HG03196 (cell line): ENCODE data around the gene CDK14.

Source experiments
- ATAC-seq: cut with Tn5 transposase; IDR thresholded peaks from one replicate; pipeline ENCODE4 v1.9.1; 2021; ENCODE audit not compliant: unreplicated experiment

The CDK14 gene

GRCh38 chr7:90933984-90934383 lies 337.9 kb downstream of the CDK14 start:
- no peak for ATAC-seq

- ATAC-seq, result no peak
Measured at GRCh38 chr7:90938371-90938770, 342.2 kb downstream of the CDK14 start.

- no peak for ATAC-seq
Measured at GRCh38 chr7:90939666-90940065, 343.5 kb downstream of the CDK14 start.

GRCh38 chr7:90944021-90944420 lies 347.9 kb downstream of the CDK14 start:
- no peak for ATAC-seq

- no peak for ATAC-seq
Measured at GRCh38 chr7:90945104-90945787, 349.1 kb downstream of the CDK14 start.

GRCh38 chr7:90946730-90947501 lies 350.8 kb downstream of the CDK14 start:
- ATAC-seq, result no peak

GRCh38 chr7:90948085-90948484 lies 352.0 kb downstream of the CDK14 start:
- ATAC-seq, result no peak

- no peak for ATAC-seq
Measured at GRCh38 chr7:90951229-90951628, 355.1 kb downstream of the CDK14 start.

- ATAC-seq, result no peak
Measured at GRCh38 chr7:90951986-90952954, 356.1 kb downstream of the CDK14 start.

GRCh38 chr7:90955641-90956207 lies 359.6 kb downstream of the CDK14 start:
- ATAC-seq, result no peak

GRCh38 chr7:90957883-90958282 lies 361.8 kb downstream of the CDK14 start:
- no peak for ATAC-seq

- no peak for ATAC-seq
Measured at GRCh38 chr7:90958647-90959046, 362.5 kb downstream of the CDK14 start.

- ATAC-seq, result no peak
Measured at GRCh38 chr7:90961037-90961725, 365.1 kb downstream of the CDK14 start.

GRCh38 chr7:90965211-90965610 lies 369.1 kb downstream of the CDK14 start:
- ATAC-seq, result no peak

GRCh38 chr7:90966346-90966745 lies 370.2 kb downstream of the CDK14 start:
- no peak for ATAC-seq

- ATAC-seq, result no peak
Measured at GRCh38 chr7:90968871-90969270, 372.8 kb downstream of the CDK14 start.

GRCh38 chr7:90972906-90973550 lies 376.9 kb downstream of the CDK14 start:
- no peak for ATAC-seq

- no peak for ATAC-seq
Measured at GRCh38 chr7:90977056-90977455, 380.9 kb downstream of the CDK14 start.

GRCh38 chr7:90980545-90980944 lies 384.4 kb downstream of the CDK14 start:
- ATAC-seq, result no peak

GRCh38 chr7:90982228-90982627 lies 386.1 kb downstream of the CDK14 start:
- no peak for ATAC-seq
